ENCODE results near the gene XK. TPM values are rescaled to one million over a fixed set of nuclear protein-coding genes. Genes with fewer than 3 reads are reported as not detected.

The XK gene
- total and polyA plus RNA-seq, 2 donors (not counting 3 experiments of a cell fraction or from before 2014, with no cell fraction given) = 0.03 to 0.07 TPM

DNA sequence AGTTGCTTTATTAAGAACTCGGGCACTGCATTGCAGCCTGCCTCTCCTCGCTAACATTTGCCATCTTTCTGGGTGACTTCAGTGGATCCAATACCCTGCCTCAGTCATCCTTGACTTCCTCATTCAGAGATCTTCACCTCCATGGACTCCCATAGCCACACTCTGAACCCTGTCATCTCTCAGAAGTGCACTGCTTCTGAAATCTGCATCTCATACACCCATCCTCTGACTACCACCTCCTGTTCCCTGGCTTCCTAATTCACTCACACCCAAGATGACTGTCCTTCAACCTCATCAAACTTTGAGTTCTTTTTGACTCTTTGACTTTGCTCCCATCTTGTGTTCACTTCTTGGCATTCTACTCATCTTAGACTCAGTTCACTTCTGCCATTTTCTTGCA, 68.9 kb downstream of the XK start:
- Histone ChIP-seq H3K9me1 (replicated peaks; ENCODE audit: control insufficient read depth, extremely low read depth, insufficient read depth, low read length) (no peaks in the 10 kb centered on the region), H3K36me3 (ENCODE audit: control insufficient read depth in 2 of 2, extremely low read depth in 1 of 2, insufficient read depth in 2 of 2, low read length in 2 of 2) (no peaks in the 10 kb centered on the region), H3K9ac (replicated peaks; ENCODE audit: extremely low read depth, insufficient read depth, low read length) (no peak overlapping the region), H3K27ac (ENCODE audit: insufficient read depth, low read depth, low read length) (no peak overlapping the region), H4K20me1 (replicated peaks; ENCODE audit: control insufficient read depth, extremely low read depth, insufficient read depth, low read length) (no peaks in the 10 kb centered on the region), H3K4me3 (replicated peaks in 1 of 3; ENCODE audit: insufficient read depth in 1 of 3, low read depth in 1 of 3, low read length in 3 of 3) (no peak overlapping the region), H3K9me3 (replicated peaks; ENCODE audit: control insufficient read depth, insufficient read depth, low read length) (no peaks in the 10 kb centered on the region), H2AFZ (ENCODE audit: low read depth, low read length) (no peak overlapping the region), H3K4me1 (ENCODE audit: control insufficient read depth, extremely low read depth, insufficient read depth, low read length) (no peaks in the 10 kb centered on the region), H3K4me2 (ENCODE audit: insufficient read depth, low read length) (no peak overlapping the region), H3K79me2 (ENCODE audit: control insufficient read depth, insufficient read depth, low read length) (no peaks in the 10 kb centered on the region), H3K27me3 (ENCODE audit: control insufficient read depth in 2 of 2, insufficient read depth in 2 of 2, low read length in 2 of 2) (no peaks in the 10 kb centered on the region)
- intact Hi-C loops (cut with micrococcal nuclease) = no loop called here
- dilution Hi-C loops (cut with MboI; ENCODE audit: extremely low pct_ligation_motif_present, low sequenced_read_pairs) = no loop called here
- ChIA-PET CTCF (no interaction called here), POLR2A (no interaction called here)
- FAIRE-seq (no peak), DNase-seq (ENCODE audit: low read depth, low spot score) (no peak)
- no TSS peak for BruUV-seq (replicated peaks)
- TF ChIP-seq EZH2 (IDR thresholded peaks at IDR 0.05; ENCODE audit: borderline replicate concordance, low read depth, low read length, severe bottlenecking) = no peak
- no peak for TF ChIP-seq FOS (IDR thresholded peaks at IDR 0.05; ENCODE audit: borderline replicate concordance, insufficient read depth, low read length)
- no peak for TF ChIP-seq MYC (IDR thresholded peaks at IDR 0.05; ENCODE audit: low read depth, low read length)
- TF ChIP-seq, protein P1, sequence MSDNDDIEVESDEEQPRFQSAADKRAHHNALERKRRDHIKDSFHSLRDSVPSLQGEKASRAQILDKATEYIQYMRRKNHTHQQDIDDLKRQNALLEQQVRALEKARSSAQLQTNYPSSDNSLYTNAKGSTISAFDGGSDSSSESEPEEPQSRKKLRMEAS (IDR thresholded peaks at IDR 0.05; ENCODE audit: insufficient read depth, insufficient read length) = no peak
- no peak for TF ChIP-seq GATA2 (IDR thresholded peaks at IDR 0.05; ENCODE audit: insufficient read depth, insufficient read length, low read depth, low read length)
- TF ChIP-seq POLR2A (IDR thresholded peaks at IDR 0.05; ENCODE audit: low read depth, low read length) = no peak
- TF ChIP-seq JUN (IDR thresholded peaks at IDR 0.05; ENCODE audit: borderline replicate concordance, insufficient read depth, insufficient read length, low read depth) = no peak
- TF ChIP-seq, protein P2, sequence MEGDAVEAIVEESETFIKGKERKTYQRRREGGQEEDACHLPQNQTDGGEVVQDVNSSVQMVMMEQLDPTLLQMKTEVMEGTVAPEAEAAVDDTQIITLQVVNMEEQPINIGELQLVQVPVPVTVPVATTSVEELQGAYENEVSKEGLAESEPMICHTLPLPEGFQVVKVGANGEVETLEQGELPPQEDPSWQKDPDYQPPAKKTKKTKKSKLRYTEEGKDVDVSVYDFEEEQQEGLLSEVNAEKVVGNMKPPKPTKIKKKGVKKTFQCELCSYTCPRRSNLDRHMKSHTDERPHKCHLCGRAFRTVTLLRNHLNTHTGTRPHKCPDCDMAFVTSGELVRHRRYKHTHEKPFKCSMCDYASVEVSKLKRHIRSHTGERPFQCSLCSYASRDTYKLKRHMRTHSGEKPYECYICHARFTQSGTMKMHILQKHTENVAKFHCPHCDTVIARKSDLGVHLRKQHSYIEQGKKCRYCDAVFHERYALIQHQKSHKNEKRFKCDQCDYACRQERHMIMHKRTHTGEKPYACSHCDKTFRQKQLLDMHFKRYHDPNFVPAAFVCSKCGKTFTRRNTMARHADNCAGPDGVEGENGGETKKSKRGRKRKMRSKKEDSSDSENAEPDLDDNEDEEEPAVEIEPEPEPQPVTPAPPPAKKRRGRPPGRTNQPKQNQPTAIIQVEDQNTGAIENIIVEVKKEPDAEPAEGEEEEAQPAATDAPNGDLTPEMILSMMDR (IDR thresholded peaks at IDR 0.05; ENCODE audit: extremely low read depth in 1 of 2, insufficient read depth in 1 of 2, low read depth in 1 of 2, low read length in 2 of 2) = no peak
- no peak for TF ChIP-seq POLR2AphosphoS5 (IDR thresholded peaks at IDR 0.05; ENCODE audit: insufficient read depth, low read depth, low read length)
